ENCODE results near the gene PPP1R3G. TPM values are rescaled to one million over a fixed set of nuclear protein-coding genes. Genes with fewer than 3 reads are reported as not detected.

The PPP1R3G gene
- total and polyA plus RNA-seq, 2 of the 13 experiments (the other 11 are each of a cell fraction or from before 2014, with no cell fraction given), result 1.2 to 1.3 TPM

DNA sequence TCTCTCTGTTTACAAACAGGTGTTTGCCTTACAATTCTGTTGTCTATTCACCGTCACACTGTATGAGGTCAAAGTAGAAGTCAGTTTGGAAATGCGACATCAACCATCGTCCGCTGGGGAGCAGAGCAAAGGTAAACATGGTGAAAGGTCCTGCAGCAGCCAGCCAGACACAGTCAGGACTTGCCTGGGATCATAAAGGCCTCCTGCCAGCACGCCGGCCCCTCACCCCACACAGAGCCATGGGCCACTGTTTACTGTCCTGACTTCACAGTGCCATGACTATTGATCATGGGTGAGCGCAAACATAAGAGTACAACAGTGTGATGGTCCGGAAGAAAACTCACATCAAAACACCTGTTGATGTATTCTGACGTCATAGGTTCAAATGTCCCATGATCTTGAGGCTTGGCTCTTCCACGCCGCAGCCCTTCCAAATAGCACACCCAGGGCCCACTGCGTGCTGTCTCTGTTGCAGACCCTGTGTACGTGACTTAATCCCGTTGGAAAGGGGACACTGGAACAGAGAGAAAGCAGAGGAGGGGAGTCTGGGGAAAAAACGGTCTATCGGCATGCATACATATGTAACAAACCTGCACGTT, 16.9 kb upstream of the PPP1R3G start (continued):
- TF ChIP-seq, protein P1, sequence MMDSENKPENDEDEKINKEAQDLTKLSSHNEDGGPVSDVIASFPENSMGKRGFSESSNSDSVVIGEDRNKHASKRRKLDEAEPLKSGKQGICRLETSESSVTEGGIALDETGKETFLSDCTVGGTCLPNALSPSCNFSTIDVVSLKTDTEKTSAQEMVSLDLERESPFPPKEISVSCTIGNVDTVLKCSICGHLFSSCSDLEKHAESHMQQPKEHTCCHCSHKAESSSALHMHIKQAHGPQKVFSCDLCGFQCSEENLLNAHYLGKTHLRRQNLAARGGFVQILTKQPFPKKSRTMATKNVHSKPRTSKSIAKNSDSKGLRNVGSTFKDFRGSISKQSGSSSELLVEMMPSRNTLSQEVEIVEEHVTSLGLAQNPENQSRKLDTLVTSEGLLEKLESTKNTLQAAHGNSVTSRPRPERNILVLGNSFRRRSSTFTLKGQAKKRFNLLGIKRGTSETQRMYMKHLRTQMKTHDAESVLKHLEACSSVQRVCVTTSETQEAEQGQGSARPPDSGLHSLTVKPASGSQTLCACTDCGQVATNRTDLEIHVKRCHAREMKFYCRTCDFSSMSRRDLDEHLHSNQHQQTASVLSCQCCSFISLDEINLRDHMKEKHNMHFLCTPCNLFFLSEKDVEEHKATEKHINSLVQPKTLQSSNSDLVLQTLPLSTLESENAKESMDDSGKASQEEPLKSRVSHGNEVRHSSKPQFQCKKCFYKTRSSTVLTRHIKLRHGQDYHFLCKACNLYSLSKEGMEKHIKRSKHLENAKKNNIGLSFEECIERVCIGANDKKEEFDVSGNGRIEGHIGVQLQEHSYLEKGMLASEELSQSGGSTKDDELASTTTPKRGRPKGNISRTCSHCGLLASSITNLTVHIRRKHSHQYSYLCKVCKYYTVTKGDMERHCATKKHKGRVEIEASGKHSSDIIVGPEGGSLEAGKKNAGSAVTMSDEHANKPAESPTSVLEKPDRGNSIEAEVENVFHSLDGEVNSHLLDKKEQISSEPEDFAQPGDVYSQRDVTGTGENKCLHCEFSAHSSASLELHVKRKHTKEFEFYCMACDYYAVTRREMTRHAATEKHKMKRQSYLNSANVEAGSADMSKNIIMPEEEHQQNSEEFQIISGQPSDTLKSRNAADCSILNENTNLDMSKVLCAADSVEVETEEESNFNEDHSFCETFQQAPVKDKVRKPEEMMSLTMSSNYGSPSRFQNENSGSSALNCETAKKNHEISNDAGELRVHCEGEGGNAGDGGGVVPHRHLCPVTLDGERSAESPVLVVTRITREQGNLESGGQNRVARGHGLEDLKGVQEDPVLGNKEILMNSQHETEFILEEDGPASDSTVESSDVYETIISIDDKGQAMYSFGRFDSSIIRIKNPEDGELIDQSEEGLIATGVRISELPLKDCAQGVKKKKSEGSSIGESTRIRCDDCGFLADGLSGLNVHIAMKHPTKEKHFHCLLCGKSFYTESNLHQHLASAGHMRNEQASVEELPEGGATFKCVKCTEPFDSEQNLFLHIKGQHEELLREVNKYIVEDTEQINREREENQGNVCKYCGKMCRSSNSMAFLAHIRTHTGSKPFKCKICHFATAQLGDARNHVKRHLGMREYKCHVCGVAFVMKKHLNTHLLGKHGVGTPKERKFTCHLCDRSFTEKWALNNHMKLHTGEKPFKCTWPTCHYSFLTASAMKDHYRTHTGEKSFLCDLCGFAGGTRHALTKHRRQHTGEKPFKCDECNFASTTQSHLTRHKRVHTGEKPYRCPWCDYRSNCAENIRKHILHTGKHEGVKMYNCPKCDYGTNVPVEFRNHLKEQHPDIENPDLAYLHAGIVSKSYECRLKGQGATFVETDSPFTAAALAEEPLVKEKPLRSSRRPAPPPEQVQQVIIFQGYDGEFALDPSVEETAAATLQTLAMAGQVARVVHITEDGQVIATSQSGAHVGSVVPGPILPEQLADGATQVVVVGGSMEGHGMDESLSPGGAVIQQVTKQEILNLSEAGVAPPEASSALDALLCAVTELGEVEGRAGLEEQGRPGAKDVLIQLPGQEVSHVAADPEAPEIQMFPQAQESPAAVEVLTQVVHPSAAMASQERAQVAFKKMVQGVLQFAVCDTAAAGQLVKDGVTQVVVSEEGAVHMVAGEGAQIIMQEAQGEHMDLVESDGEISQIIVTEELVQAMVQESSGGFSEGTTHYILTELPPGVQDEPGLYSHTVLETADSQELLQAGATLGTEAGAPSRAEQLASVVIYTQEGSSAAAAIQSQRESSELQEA (CRISPR knock-in tag; IDR thresholded peaks at IDR 0.05; ENCODE audit: not compliant biosample characterization), result peak; percentile 58
- TF ChIP-seq, protein P2, sequence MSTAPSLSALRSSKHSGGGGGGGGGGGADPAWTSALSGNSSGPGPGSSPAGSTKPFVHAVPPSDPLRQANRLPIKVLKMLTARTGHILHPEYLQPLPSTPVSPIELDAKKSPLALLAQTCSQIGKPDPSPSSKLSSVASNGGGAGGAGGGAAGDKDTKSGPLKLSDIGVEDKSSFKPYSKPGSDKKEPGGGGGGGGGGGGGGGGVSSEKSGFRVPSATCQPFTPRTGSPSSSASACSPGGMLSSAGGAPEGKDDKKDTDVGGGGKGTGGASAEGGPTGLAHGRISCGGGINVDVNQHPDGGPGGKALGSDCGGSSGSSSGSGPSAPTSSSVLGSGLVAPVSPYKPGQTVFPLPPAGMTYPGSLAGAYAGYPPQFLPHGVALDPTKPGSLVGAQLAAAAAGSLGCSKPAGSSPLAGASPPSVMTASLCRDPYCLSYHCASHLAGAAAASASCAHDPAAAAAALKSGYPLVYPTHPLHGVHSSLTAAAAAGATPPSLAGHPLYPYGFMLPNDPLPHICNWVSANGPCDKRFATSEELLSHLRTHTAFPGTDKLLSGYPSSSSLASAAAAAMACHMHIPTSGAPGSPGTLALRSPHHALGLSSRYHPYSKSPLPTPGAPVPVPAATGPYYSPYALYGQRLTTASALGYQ (CRISPR knock-in tag; IDR thresholded peaks at IDR 0.05), result peak; percentile 98
- TF ChIP-seq, protein P3, sequence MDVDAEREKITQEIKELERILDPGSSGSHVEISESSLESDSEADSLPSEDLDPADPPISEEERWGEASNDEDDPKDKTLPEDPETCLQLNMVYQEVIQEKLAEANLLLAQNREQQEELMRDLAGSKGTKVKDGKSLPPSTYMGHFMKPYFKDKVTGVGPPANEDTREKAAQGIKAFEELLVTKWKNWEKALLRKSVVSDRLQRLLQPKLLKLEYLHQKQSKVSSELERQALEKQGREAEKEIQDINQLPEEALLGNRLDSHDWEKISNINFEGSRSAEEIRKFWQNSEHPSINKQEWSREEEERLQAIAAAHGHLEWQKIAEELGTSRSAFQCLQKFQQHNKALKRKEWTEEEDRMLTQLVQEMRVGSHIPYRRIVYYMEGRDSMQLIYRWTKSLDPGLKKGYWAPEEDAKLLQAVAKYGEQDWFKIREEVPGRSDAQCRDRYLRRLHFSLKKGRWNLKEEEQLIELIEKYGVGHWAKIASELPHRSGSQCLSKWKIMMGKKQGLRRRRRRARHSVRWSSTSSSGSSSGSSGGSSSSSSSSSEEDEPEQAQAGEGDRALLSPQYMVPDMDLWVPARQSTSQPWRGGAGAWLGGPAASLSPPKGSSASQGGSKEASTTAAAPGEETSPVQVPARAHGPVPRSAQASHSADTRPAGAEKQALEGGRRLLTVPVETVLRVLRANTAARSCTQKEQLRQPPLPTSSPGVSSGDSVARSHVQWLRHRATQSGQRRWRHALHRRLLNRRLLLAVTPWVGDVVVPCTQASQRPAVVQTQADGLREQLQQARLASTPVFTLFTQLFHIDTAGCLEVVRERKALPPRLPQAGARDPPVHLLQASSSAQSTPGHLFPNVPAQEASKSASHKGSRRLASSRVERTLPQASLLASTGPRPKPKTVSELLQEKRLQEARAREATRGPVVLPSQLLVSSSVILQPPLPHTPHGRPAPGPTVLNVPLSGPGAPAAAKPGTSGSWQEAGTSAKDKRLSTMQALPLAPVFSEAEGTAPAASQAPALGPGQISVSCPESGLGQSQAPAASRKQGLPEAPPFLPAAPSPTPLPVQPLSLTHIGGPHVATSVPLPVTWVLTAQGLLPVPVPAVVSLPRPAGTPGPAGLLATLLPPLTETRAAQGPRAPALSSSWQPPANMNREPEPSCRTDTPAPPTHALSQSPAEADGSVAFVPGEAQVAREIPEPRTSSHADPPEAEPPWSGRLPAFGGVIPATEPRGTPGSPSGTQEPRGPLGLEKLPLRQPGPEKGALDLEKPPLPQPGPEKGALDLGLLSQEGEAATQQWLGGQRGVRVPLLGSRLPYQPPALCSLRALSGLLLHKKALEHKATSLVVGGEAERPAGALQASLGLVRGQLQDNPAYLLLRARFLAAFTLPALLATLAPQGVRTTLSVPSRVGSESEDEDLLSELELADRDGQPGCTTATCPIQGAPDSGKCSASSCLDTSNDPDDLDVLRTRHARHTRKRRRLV (CRISPR knock-in tag; IDR thresholded peaks at IDR 0.05), result peak; percentile 92; the same call in 1 of the 2 replicates
- no peak for TF ChIP-seq TCF12 (IDR thresholded peaks at IDR 0.05)
- peak; percentile 99 for TF ChIP-seq TCF12 (CRISPR knock-in tag; IDR thresholded peaks at IDR 0.05)
- peak; percentile 93 for TF ChIP-seq RFXAP (CRISPR knock-in tag; IDR thresholded peaks at IDR 0.05; ENCODE audit: borderline replicate concordance)
- TF ChIP-seq ARID2 (CRISPR knock-in tag; IDR thresholded peaks at IDR 0.05; ENCODE audit: borderline replicate concordance), result peak; percentile 92; the same call in 1 of the 2 replicates
- no peak for TF ChIP-seq ZNF83 (CRISPR knock-in tag; IDR thresholded peaks at IDR 0.05; ENCODE audit: borderline replicate concordance)
- TF ChIP-seq, protein P4, sequence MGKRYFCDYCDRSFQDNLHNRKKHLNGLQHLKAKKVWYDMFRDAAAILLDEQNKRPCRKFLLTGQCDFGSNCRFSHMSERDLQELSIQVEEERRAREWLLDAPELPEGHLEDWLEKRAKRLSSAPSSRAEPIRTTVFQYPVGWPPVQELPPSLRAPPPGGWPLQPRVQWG (CRISPR knock-in tag; IDR thresholded peaks at IDR 0.05; ENCODE audit: borderline replicate concordance, low read depth), result peak; percentile 69; the same call in 1 of the 2 replicates
- peak; percentile 88; the same call in 1 of the 3 replicates for TF ChIP-seq MXI1 (IDR thresholded peaks at IDR 0.05; ENCODE audit: borderline replicate concordance, low read depth, low read length)
- TF ChIP-seq ISL2 (CRISPR knock-in tag; IDR thresholded peaks at IDR 0.05), result peak; percentile 96
